ENCODE results near the gene MAPK11. TPM values are rescaled to one million over a fixed set of nuclear protein-coding genes. Genes with fewer than 3 reads are reported as not detected.
A peak's percentile ranks its signal among the peaks of the same experiment; 100 is the strongest.

The MAPK11 gene
- polyA plus RNA-seq, 3 donors = 8.3 to 10.2 (median 9.7) TPM

DNA sequence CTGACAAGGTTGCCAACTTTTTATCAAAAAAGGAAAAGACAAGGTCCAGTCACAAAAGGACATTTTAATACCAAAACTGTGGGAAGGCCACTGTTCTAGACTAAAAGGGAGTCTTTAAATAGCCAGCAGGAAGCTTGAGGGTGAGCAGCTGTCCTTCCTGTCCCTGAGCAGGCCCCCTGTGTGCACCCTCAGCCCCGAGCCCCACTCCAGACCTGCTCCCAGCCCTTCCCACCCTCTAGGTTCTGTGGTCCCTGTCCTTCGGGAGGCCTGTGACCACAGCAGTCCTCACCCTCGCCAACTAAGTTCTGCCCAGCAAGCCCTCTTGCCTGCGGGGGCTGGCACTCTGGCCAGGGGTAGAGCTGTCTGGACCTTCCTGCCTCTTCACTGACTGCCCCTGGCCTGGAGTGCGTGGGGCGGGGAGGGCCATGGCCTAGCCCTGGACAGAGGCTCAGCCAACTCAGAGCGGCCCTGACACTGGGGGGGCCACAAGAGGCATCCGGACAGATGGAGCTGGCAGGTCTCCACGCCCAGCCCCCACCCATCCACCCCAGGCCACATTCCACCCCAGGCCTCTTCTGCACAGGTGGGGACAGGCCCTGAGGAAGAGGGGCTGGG, 38.9 kb upstream of the MAPK11 start:
- DNase-seq = no peak

DNA sequence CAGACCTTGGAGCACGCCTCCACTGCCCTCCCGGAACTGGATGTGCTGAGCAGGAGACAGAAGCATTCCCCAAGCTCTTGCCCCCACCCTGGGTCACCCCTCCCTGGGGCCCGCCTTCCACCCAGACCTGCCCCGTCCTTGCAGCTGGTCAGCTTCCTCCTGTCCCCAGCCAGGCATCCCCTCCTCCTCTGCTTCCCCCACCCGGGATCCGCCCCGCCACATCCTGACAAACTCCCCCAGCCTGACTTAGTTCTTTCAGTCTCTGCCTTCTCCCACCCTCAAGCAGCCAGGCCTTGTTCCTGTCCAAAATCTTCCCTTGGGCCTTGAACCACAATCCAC, 38.4 kb upstream of the MAPK11 start:
- no peak for DNase-seq

DNA sequence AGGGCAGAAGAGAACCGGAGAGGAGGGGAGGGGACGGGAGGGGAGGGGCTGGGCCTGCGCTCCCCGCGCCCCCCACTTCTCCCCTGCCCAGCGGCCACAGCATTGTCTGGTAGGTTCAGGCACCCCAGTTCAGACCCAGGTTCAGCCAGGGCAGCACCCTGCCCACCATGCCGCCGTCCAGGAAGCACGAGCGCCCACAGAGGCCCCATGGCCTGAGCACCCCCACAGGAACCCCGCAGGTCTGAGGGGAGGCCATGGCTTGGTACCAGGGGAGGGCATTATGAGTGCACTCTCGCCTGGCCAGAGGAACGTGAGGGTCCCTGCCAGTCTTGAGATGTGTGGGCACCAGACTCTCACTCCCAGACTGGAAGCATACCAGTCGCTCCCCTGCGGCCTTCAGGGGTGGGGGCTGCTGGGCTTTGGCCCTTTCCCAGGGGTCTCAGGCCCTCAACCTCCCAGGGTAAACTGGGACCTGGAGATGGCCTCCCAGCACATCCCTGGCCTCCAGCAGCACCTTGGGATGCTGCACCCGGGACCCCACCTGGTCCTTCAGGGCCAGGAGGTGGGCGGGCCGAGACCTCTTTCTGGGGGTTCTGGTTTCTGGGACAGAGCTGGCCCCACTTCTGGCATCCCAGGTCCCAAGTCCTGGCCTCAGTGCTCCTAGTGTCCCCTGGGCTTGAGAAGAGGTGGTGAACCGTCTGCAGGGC, 37.9 kb upstream of the MAPK11 start:
- no peak for DNase-seq

DNA sequence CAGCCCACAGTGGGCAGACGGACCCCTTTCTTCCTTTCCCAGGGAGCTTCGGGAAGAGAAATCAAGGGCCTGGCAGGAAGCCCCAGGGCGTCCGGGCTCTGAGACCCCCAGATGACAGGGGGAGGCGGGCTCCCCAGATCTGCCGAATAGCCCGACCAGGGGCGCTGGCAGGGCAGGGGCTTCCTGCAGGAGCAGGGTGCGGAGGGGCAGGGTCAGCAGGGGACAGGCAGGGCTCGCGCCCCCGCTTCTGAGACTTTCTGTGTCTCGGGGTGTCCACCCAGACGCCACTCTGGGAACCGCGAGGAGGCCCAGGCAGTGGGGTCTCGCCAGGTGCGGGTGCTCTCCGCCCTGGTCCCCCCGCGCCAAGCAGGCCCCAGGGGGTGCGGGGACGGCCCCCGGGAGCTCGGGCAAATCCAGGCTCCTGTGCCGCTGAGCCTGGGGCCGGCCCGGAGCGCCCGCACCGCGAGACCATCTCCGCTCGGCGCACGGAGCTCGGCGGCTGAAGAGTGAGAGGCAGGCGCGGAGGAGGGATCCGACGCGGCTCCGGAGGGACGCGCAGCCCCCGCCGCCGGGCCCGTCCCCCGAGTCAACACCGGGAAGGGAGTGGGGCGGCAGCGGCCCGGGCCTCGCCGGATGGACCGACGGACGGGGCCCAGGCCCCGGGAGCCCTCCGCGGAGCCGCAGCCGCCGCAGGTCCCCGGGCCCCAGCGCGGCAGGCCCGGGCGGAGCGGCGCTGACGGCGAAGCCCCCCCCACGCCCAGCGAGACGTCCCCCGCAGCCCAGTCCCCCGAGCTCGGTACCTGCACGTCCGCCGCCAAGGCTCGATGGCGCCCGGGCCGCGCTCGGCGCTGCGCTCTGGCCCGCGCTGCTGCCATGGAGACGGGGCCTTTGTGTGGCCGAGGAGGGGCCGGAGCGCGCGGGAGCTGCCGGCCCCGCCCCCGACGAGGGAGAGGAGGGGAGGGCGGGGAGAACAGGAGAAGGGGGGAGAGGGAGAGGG, 36.9 kb upstream of the MAPK11 start, which contains the start of gene PLXNB2:
PLXNB2 (minus strand) TSS at position 894 of the 997 bp plus-strand sequence. CDS start 17,062 bp downstream, outside the sequence.
- peak; percentile 93 for DNase-seq

DNA sequence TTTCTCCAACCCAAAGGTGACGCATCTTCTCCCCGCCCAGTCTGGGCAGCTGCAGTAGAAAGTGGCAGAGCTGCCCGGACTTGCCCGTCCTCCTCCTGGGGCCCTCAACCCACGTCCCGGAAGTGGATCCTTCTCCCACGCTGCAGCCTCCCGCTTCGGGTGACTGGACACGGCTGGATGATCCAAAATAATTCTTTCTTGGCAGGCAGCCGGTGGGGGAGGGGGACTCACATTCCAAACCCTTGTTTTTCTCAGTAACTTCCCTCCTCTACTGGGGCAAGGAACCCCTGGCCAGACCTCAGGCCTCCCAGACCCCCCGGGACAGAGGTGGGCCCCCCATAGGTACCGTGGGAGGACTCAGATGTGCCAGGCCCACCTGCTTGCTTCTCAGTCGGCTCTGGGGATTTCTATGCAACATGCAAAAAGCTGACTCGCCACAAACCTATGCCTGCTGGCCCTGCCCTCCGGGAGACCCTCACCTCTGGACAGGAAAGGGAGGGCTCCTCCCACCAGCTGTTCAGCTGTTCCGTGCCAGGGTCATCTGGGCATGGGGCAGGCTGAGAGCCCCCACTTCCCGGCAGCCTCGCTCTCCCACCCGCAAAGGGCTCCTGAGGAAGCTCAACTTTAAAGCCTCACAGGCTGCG, 35.9 kb upstream of the MAPK11 start:
- DNase-seq = peak; percentile 94

DNA sequence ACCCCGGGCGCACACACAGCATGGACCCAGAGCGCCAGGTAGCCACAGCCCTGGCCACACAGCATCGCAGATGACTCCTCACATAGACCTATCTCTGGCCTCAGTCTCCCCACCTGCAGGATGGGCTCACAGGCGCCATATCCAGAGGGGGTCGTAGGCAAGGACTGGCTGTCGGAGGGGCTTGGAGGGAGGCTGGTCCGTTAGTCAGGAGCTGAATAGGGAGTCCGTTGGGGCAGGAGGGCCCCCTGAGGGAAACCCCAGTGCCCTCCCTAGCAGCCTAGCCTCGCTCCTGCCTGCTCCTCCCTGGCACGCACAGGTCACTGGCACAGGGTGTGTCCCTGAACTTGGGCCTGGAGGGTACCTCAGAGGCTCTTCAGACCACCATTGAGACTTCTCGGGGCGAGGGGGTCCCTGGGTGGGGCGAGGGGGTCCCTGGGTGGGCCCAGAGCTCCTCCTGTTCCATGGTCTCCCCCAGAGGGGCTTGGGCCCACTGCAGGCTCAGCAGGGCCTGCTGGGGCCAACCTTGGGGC, 35.3 kb upstream of the MAPK11 start:
- DNase-seq = no peak

DNA sequence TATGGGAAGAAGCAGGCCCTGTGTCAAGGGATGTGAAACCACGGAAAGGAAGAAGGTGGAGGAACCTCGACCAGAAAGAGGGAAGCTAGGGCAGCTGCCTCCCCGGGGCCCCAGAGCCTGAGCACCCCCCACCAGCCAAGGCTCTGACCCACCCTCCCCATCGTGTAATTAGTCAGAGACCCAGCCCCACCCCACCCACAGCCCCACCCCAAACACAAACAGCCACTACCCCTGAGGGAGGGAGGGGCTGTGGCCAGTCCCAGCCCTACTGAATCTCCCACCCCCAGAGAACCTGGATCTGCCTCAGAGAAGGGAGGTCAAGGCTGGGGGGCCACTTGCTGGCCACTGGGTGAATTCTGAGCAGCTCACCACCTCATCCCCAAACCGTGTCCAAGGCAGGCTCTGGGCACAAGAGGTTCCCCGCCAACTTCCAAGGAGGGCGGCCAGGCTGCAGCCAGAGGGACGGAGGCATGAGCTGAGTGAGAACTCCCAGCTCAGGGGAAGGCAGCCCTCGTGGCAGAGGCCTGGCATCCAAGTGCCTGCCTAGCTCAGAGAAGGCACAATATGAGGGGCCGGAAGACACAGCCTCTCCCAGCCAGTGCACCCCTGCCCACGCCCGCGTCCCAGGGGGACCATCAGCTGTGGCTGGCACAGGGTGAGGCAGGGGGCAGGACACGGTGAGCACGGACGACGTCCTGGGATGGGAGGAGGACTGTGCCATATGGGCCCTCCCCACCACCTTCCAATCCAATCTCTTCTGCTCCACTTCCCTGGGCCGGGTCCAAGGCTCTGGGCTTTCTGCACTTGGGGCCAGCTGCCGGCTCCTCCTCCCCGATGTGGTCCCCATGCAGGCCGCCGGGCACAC, 34.6 kb upstream of the MAPK11 start:
- DNase-seq = no peak

DNA sequence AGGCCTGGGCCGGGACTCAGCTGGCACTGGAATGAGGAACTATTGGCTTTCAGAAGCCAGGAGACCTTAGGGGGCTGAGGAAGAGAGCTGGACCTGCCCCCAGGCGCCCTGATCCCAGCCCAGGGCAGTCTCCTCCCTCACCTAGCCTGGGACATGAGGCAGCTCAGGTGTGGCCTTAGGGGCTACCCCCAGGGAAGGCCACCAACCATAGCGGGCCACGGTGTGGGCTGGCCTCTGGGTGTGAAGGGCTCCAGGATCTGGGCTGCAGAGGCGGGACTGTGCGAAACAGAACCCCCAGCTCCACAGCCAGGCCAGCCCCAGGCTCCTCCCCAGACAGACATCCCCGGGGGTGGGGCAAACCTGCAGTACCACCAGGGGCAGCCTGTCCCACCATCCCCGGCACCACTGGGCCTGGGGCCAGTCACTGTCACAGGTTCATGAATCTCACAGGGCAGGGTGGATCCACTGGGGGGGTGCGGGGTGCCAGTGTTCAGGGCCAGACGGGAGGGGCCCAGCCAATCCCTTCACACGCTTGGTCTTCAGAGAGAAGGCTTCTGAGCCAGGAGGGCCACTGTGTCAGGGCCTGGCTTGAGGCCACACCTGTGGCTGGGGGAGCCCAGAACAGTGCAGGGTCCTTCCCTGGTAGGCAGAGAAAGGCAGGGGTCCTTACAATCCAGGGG, 33.8 kb upstream of the MAPK11 start:
- DNase-seq = no peak

DNA sequence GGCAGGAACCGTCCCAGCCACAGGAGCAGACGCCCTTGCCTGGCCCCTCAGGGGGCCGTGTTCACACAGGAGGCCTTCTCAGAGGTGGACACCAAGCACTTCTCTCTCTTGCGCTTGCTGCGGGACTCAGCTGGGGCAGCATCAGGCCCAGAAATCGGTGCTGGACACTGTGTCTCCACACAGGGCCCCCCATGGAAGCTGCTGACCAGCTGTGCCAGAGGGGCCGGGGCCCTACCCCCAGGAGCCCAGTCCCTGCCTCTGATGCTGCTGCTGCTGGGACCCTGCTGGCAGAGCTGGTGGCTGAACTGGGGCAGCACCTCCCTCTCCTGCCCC, 33.3 kb upstream of the MAPK11 start:
- DNase-seq = no peak

DNA sequence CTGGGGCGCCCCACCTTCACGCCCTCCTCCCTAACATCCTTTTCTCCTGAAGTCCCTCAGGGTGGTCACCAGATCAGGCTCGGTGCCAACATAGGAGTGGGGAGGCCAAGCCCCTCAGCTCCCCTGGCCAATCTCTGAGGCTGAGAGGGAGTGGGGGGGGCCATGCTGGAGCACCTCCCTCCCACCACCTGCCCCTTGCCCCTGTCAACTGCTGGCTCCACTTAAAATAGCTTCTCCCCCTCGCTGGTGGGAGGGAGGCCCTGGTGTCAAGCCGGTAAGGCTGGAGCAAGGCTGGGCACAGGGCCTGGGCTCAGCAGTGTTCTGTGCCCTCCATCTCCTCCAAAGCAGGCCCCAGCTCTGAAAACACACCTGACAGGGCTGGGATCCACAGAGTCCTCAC, 32.4 kb upstream of the MAPK11 start:
- DNase-seq = no peak

DNA sequence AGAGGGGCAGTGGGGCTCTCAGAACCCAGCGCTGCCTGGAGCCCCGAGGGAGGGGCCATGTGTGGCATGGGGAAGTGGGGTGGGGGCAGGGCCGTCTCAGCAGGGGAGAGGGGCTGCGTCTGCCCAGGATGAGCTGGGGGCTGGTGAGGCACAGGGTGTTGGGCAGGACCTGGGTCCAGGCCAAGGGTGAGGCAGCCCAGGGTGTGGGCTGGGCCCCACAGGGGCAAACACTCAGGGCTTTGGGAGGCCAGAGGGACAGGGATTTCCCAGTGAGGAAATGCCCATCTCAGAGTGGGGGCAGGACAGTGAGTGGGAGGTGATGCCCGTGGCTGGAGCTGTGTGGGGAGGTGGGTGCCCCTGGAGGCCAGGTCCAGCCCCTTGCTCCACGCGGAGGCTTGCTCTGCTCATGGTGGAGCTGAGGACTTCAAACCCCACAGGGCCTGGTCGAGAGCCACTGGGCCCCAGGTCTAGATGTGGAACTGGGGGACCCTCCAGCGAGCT, 31.9 kb upstream of the MAPK11 start:
- DNase-seq = no peak

DNA sequence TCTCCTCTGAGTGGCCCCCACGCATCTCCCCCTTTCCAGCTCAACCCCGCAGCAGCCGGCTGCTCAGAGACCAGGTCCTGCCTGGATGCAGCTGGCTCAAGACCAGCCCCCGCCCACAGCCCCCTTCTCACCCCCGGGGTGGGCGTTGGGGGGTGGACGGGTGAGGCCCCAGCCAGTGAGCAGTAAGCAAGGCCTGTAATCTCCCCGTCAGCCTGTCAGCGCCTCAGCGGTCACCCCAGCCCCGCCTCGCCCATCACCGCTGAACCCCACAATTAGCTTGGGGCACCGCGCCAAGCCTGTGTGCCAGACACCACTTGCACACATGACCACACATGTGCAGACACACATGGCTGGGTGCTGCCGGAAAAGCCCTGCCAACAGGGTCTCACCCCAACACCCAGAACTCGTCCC, 31.4 kb upstream of the MAPK11 start:
- no peak for DNase-seq

DNA sequence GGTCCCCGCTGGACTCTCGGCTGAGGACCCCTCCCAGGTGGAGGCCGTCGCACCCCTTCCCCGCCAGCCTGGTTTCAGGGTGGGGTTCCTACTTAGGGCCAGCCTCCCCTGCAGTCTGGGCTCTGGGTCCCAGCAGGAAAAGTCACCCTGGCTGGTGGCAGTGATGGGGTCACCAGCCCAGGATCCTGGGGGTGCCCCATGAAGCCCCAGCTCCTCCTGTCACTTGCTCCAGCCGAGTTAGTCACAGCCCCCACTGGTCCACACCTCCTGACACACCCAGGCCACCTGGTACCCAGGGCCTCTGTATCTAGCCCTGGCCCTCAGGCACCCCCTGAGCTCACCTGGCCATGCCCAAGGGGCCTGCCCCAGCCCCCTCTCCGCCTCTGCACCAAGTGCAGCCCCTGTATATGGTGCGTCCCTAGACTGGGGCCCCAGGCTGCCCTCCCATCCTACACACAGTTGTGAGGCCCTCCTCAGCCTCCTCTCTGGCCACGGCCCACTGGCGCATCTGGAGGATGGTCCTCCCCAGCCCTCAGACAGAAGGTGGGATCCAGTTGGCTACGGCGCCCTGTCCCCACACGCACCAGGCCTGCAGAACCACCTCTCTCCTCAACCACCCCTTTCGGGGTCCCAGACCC, 30.6 kb upstream of the MAPK11 start:
- DNase-seq = no peak

DNA sequence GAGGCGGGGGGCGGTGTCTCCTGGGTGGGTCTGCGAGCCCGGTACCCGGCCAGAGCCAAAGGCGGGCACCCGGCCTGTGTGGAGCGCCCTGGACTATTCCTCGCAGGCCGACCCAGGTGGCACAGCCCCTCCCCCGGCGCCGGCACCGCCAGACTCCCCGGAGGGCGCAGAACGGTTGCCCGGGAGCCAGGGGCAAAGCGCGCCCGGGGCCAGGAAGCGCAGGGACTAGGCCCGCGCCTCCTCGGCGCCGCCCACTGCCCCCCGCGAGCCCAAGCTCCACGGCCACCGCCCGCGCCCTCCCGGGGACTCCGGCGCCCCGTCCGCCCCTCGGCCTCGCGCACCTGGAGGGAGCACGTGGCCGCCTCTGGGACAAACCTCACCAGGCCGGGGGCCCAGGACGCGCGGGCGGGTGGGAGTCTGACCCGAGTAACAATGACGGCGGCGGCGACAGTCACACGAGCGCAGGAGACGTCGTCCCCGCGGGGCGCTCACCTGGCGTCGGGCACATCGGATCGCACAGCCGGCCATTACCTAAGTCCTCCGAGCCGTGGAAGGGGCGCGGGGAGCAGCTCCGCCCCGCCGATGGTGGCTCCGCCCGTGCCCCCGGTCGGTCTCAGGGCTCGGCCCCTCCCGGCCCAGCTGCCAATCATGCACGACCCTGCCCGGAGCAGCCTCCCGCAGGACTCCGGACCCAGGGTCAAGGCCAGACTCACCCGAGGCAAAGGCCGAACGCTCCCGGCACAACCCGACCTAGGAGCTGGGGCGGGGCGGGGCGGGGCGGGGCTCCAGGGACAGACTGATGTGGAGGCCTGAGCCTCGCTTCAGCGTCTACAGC, 29.8 kb upstream of the MAPK11 start:
- no peak for DNase-seq

DNA sequence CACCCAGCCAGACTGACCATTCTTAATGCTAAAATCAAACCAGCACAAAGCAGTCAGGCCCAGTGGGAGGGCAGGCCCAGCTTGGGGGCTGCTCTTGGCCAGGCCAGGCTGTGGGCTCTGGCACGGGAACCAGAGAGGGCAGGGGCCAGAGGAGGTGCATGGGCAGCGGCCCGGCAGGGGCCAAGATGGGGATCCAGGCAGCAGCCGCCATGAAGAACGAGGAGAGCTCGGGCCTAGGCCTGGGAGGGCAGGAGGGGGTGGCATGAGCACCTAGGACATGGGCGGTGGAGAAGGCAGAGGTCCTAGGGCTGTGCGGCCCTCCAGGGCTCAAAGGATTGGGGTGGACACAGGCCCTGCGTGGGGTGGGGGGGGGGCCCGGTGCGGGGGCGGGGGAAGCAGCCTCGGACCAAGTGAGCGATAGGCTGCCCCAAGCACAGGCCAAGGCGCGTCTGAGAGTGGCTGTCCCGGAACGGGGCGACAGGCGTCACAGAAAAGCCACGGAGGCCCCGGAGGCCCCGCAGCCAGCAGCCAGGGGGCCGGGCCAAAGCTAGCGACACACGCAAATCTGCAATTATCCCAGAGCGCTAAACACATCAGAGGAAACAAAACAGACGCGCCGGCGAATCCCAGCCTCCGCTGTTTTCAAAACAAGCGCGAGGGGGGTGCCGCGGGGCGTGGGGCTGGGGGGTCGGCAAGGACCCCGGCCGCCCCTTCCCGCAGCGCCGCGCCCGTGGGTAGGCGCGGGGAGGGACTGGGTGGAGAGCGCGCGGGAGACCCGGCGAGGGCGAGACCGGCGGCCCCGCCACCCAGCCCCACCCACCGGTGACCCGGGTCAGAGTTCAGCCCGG, 29.0 kb upstream of the MAPK11 start:
- no peak for DNase-seq

DNA sequence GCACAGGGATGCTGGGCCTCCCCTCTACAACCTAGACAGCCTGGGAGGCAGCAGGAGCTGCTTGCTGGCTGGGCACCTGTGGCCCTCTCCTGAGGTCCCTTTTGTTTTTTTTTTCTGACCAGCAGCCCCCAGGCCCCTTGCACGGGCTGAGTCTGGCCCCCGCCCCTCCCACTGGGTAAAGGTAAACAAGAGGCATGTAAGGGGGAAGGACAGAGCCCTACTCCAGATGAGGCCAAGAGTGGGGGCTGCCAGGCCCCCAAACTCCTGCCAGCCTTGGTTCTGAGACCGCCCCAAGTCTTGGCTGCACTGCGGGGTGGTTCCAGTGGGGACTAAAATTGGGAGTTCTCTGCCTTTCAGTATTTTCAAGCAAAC, 28.1 kb upstream of the MAPK11 start:
- no peak for DNase-seq

DNA sequence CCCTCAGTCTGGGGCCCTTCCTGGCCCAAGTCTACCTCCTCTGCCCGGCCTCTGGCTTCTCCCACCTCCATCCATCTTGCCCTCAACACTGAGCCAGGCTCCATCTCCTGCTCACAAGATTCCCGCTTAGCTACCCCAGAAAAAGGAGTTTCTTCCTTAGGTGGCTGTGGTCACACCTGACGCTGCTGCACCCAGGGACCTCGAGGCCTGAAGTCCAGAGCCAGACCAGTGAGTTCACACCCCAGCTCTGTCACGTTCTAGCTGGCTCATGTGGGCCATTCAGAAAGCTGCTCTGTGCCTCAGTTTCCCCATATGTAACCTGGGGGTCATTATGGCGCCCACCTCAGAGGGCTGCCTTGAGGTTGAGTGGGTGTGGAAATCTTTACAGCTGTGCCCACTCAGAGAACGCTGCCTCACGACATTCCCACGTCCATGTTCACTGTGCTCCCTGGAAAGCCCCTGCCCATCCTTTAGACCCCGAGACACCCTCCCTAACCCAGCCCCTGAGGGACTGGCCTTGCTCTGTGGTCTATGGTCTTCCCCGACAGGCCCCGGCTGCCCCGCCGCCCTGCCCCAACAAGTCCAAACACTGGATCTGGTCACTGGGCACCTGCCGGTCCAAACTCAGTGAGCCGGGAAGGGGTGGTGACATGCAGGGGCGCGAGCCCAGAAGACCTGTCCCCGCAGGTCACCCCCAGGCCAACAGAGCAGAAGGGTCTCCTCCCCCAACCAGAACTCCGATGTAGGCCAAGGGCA, 27.5 kb upstream of the MAPK11 start:
- DNase-seq = no peak

All from renal pelvis (tissue), 4 donors.